Activated naive CD4-positive, alpha-beta T cell treated with anti-CD3 and anti-CD28 coated beads, Interleukin-2, amount 50 U/mL, for 16 hours (primary cell): ENCODE measurements around the gene IDH3A.
"Not testable (repeated sequence)": the region's sequence is repeated elsewhere in the genome, so short reads cannot be mapped to it uniquely, and the experiment has no call there.

Source experiments
- DNase-seq: peaks from one replicate; pipeline ENCODE4 v3.0.0-alpha.2; 2020

IDH3A gene

GRCh38 chr15:78129751-78130287 is 19.3 kb upstream of the IDH3A start:
- DNase-seq, result no peak

GRCh38 chr15:78130466-78131294 is 18.5 kb upstream of the IDH3A start:
- DNase-seq, result no peak

- peak; percentile 80 for DNase-seq
Measured at GRCh38 chr15:78131295-78132061, 17.7 kb upstream of the IDH3A start, which contains the start of gene CIB2. Gene CIB2 (minus strand): TSS chr15:78131445. CDS start chr15:78131215, 230 bp downstream.

- no peak for DNase-seq
Measured at GRCh38 chr15:78133801-78134200, 15.4 kb upstream of the IDH3A start.

- DNase-seq, result no peak
Measured at GRCh38 chr15:78139578-78139977, 9.6 kb upstream of the IDH3A start.

- no peak for DNase-seq
Measured at GRCh38 chr15:78140292-78140691, 8.9 kb upstream of the IDH3A start.

GRCh38 chr15:78142332-78142731 is 6.8 kb upstream of the IDH3A start:
- no peak for DNase-seq

- DNase-seq, result no peak
Measured at GRCh38 chr15:78146425-78147154, 2.6 kb upstream of the IDH3A start.

- no peak for DNase-seq
Measured at GRCh38 chr15:78147566-78147965, 1.6 kb upstream of the IDH3A start.

GRCh38 chr15:78148392-78149067 is 632 bp upstream of the IDH3A start:
- DNase-seq, result no peak

GRCh38 chr15:78149805-78150751 is 916 bp downstream of the IDH3A start:
- no peak for DNase-seq

GRCh38 chr15:78151075-78151474 is 1.9 kb downstream of the IDH3A start:
- DNase-seq, result not testable (repeated sequence)

GRCh38 chr15:78154955-78155354 is 5.8 kb downstream of the IDH3A start:
- no peak for DNase-seq

GRCh38 chr15:78155355-78155939 is 6.3 kb downstream of the IDH3A start:
- no peak for DNase-seq

- no peak for DNase-seq
Measured at GRCh38 chr15:78156653-78157052, 7.5 kb downstream of the IDH3A start.

- DNase-seq, result no peak
Measured at GRCh38 chr15:78157203-78157602, 8.0 kb downstream of the IDH3A start.

GRCh38 chr15:78159395-78159794 is 10.2 kb downstream of the IDH3A start:
- DNase-seq, result no peak

GRCh38 chr15:78162038-78162437 is 12.9 kb downstream of the IDH3A start:
- DNase-seq, result peak; percentile 49

- DNase-seq, result no peak
Measured at GRCh38 chr15:78164010-78164409, 14.8 kb downstream of the IDH3A start.

- no peak for DNase-seq
Measured at GRCh38 chr15:78167227-78167888, 18.2 kb downstream of the IDH3A start.
